Type B pancreatic cell (in vitro differentiated cells): Measurements from ENCODE around the gene ASIC2. TPM values are rescaled to one million over a fixed set of nuclear protein-coding genes. Genes with fewer than 3 reads are reported as not detected.
"Not testable (repeated sequence)": the region's sequence is repeated elsewhere in the genome, so short reads cannot be mapped to it uniquely, and the experiment has no call there.

Source experiments
- DNase-seq: peaks from one replicate; pipeline ENCODE4 v3.0.0; 2021; ENCODE audit warnings: mixed read lengths; ENCODE audit not compliant: unreplicated experiment; ENCODE audit errors: extremely low spot score
- H3K27ac Mint-ChIP-seq: 2 replicates; pipeline ENCODE4 v1.8.0; 2021; ENCODE audit warnings: mild to moderate bottlenecking, mixed read lengths
- H3K27me3 Mint-ChIP-seq: 2 replicates; pipeline ENCODE4 v1.8.0; 2021; ENCODE audit warnings: mixed read lengths
- H3K36me3 Mint-ChIP-seq: 2 replicates; pipeline ENCODE4 v1.8.0; 2021; ENCODE audit warnings: mixed read lengths
- H3K4me1 Mint-ChIP-seq: one replicate; pipeline ENCODE4 v1.8.0; 2021; ENCODE audit warnings: mixed read lengths; ENCODE audit not compliant: unreplicated experiment
- H3K4me3 Mint-ChIP-seq: 2 replicates; pipeline ENCODE4 v1.8.0; 2021; ENCODE audit warnings: mild to moderate bottlenecking, mixed read lengths
- H3K9me3 Mint-ChIP-seq: 2 replicates; pipeline ENCODE4 v1.8.0; 2021; ENCODE audit warnings: mixed read lengths
- CTCF ChIP-seq: fragments of 200-600 bp; sonication (generic); conservative IDR thresholded peaks from 2 replicates; pipeline ENCODE4 v1.5.0; 2021; ENCODE audit warnings: antibody characterized with exemption, mild to moderate bottlenecking
- total RNA-seq: library from RNA; stranded (reverse); gene quantifications from 2 replicates; pipeline ENCODE4 v1.2.1, GENCODE V29; 2021; ENCODE audit warnings: low replicate concordance

The ASIC2 gene
- total RNA-seq, 1 donor from 2014 or later: 3.4 TPM

GRCh38 chr17:32970281-32970680 lies 322.8 kb downstream of the ASIC2 start:
- H3K27ac Mint-ChIP-seq: no peak overlapping the region

GRCh38 chr17:32969231-32969630 lies 323.9 kb downstream of the ASIC2 start:
- not testable (repeated sequence) for DNase-seq, H3K27ac Mint-ChIP-seq, H3K36me3 Mint-ChIP-seq, H3K27me3 Mint-ChIP-seq, H3K4me1 Mint-ChIP-seq, H3K4me3 Mint-ChIP-seq, H3K9me3 Mint-ChIP-seq

More at GRCh38 chr17:32970281-32970680, 322.8 kb downstream of the ASIC2 start:
- no peak for DNase-seq
- no peaks in the 10 kb centered on the region for H3K36me3 Mint-ChIP-seq
- H3K27me3 Mint-ChIP-seq: peaks cover 6% of the 10 kb centered on the region
- no peak overlapping the region for H3K4me3 Mint-ChIP-seq
- peaks cover 3% of the 10 kb centered on the region for H3K4me1 Mint-ChIP-seq
- TF ChIP-seq CTCF: no peak
- H3K9me3 Mint-ChIP-seq: no peaks in the 10 kb centered on the region

- peaks cover 4% of the 10 kb centered on the region for H3K4me1 Mint-ChIP-seq
- no peak for DNase-seq
- peaks cover 15% of the 10 kb centered on the region for H3K27me3 Mint-ChIP-seq
- no peak overlapping the region for H3K27ac Mint-ChIP-seq
- no peaks in the 10 kb centered on the region for H3K9me3 Mint-ChIP-seq
- no peak overlapping the region for H3K4me3 Mint-ChIP-seq
- TF ChIP-seq CTCF: no peak
- H3K36me3 Mint-ChIP-seq: no peaks in the 10 kb centered on the region
Measured at GRCh38 chr17:32964541-32964940, 328.6 kb downstream of the ASIC2 start.
